Mesenchymal stem cell (in vitro differentiated cells and primary cell): ENCODE measurements around the gene NFE2L1.

Experiments
- DNase-seq: peaks from one replicate; pipeline ENCODE4 v3.0.0-alpha.2; 2013
- H2AFZ ChIP-seq: one replicate; pipeline ENCODE4 v1.6.1; 2013; ENCODE audit warnings: low read depth, mild to moderate bottlenecking, control low read depth, inconsistent platforms, low read length, moderate library complexity
- H2AK5ac ChIP-seq: 2 replicates; pipeline ENCODE4 v1.6.1; 2013; ENCODE audit warnings: low read length, moderate library complexity, mild to moderate bottlenecking, inconsistent platforms; ENCODE audit not compliant: severe bottlenecking
- H2BK120ac ChIP-seq: one replicate; pipeline ENCODE4 v1.6.1; 2013; ENCODE audit warnings: low read depth, mild to moderate bottlenecking, inconsistent platforms, low read length, moderate library complexity
- H2BK12ac ChIP-seq, 2 experiments: one replicate each; pipeline ENCODE4 v1.6.1; 2013; ENCODE audit warnings: inconsistent platforms in 2 of 2, low read length in 2 of 2, mild to moderate bottlenecking in 2 of 2, moderate library complexity in 2 of 2, control low read depth in 1 of 2
- H2BK15ac ChIP-seq: one replicate; pipeline ENCODE4 v1.6.1; 2013; ENCODE audit warnings: mild to moderate bottlenecking, low read depth, inconsistent platforms; ENCODE audit not compliant: poor library complexity, severe bottlenecking
- H2BK5ac ChIP-seq: 2 replicates; pipeline ENCODE4 v1.6.1; 2013; ENCODE audit warnings: low read depth, mild to moderate bottlenecking, low read length, control low read depth, inconsistent platforms; ENCODE audit not compliant: poor library complexity, severe bottlenecking
- H3K14ac ChIP-seq, 2 experiments: one replicate each; pipeline ENCODE4 v1.6.1; 2013; ENCODE audit warnings: inconsistent platforms in 2 of 2, low read length in 2 of 2, control low read depth in 1 of 2, mild to moderate bottlenecking in 1 of 2, moderate library complexity in 1 of 2
- H3K18ac ChIP-seq, 2 experiments: one replicate each; pipeline ENCODE4 v1.6.1; 2013; ENCODE audit warnings: inconsistent platforms in 2 of 2, low read length in 2 of 2, control low read depth in 1 of 2, low read depth in 1 of 2, mild to moderate bottlenecking in 1 of 2
- H3K23ac ChIP-seq, 2 experiments: one replicate each; pipeline ENCODE4 v1.6.1; 2013; ENCODE audit warnings: inconsistent platforms in 2 of 2, low read length in 2 of 2, mild to moderate bottlenecking in 2 of 2, moderate library complexity in 2 of 2, control low read depth in 1 of 2
- H3K27ac ChIP-seq: 2 replicates; pipeline ENCODE4 v1.5.1; 2013; ENCODE audit warnings: mild to moderate bottlenecking, moderate library complexity, low read length, control low read depth, inconsistent platforms; ENCODE audit not compliant: poor library complexity, severe bottlenecking
- H3K27me3 ChIP-seq, 2 experiments: 2 replicates each; pipeline versions ENCODE4 v1.6.1 to v1.7.0; 2013; ENCODE audit warnings: low read length in 2 of 2, mild to moderate bottlenecking in 2 of 2, moderate library complexity in 2 of 2, control low read depth in 1 of 2, inconsistent platforms in 1 of 2; ENCODE audit not compliant: control insufficient read depth in 1 of 2, insufficient read depth in 1 of 2
- H3K36me3 ChIP-seq, 2 experiments: 2 replicates each; pipeline versions ENCODE4 v1.6.1 to v1.7.0; 2013; ENCODE audit warnings: low read length in 2 of 2, control low read depth in 1 of 2, inconsistent platforms in 1 of 2, low read depth in 1 of 2, mild to moderate bottlenecking in 1 of 2; ENCODE audit not compliant: insufficient read depth in 2 of 2, control insufficient read depth in 1 of 2
- H3K4ac ChIP-seq, 2 experiments: one replicate each; pipeline ENCODE4 v1.6.1; 2013; ENCODE audit warnings: inconsistent platforms in 2 of 2, low read length in 2 of 2, mild to moderate bottlenecking in 2 of 2, moderate library complexity in 2 of 2, control low read depth in 1 of 2, low read depth in 1 of 2
- H3K4me1 ChIP-seq: 2 replicates; pipeline ENCODE4 v1.6.1; 2013; ENCODE audit warnings: low read depth, low read length, control low read depth; ENCODE audit not compliant: control insufficient read depth, insufficient read depth
- H3K4me2 ChIP-seq: 2 replicates; pipeline ENCODE4 v1.6.1; 2013; ENCODE audit warnings: low read length, mild to moderate bottlenecking, inconsistent platforms; ENCODE audit not compliant: poor library complexity, severe bottlenecking
- H3K4me3 ChIP-seq, 2 experiments: 2 replicates each; pipeline versions ENCODE4 v1.5.1 to v1.7.0; 2013; ENCODE audit warnings: low read length in 2 of 2, mild to moderate bottlenecking in 2 of 2, control low read depth in 1 of 2, low read depth in 1 of 2; ENCODE audit not compliant: insufficient read depth in 1 of 2
- H3K79me1 ChIP-seq: replicated peaks from 2 replicates; pipeline ENCODE4 v1.6.1; 2013; ENCODE audit warnings: mild to moderate bottlenecking, control low read depth, low read length, inconsistent platforms; ENCODE audit not compliant: poor library complexity, severe bottlenecking
- H3K9ac ChIP-seq: 2 replicates; pipeline ENCODE4 v1.7.0; 2013; ENCODE audit warnings: mild to moderate bottlenecking, low read length, moderate library complexity
- H3K9me3 ChIP-seq: 2 replicates; pipeline ENCODE4 v1.7.0; 2013; ENCODE audit warnings: mild to moderate bottlenecking, low read length; ENCODE audit not compliant: control insufficient read depth
- H4K8ac ChIP-seq: one replicate; pipeline ENCODE4 v1.6.1; 2013; ENCODE audit warnings: inconsistent platforms, mild to moderate bottlenecking, low read length, moderate library complexity
- H4K91ac ChIP-seq: one replicate; pipeline ENCODE4 v1.6.1; 2013; ENCODE audit warnings: mild to moderate bottlenecking, low read length, inconsistent platforms
- WGBS: methylation state at CpG from one replicate; pipeline ENCODE4 v1.1.7; 2013; ENCODE audit warnings: mixed read lengths; 5-methylcytosine and 5-hydroxymethylcytosine counted together

NFE2L1 gene

DNA sequence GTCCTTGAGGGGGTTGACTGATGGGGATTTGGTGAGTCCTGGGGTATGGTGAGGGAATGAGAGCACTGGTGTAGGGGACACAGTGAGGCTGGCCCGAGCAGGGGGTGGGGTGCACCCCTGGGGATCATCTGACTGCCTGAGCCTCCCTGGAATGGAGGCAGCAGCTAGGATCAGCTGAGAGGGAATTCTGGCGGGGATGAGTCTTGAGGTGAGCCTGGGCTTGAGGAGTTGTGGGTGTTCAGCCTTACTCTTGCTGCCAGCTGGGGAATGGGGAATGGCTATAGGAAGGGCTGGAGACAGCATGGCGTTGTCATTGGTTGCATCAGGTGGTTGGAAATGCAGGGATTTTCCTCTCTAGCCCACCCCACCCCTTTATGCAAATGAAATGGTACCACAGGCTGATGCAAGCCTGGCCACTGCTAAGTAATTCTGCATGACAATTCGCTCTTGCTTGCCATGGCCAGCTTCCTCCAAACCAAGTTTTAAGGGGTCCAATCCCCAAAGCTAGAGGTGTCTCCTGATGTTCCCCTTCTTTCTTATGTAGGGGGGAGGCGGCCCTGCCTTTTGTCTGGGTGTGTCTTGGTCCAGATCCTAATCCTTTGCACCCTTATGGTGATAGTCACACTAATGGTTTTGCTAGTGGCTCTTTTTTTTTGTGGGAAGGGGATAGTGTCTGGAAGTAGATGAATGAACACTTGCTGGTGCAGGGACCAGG, 7.5 kb downstream of the NFE2L1 start:
- H3K14ac ChIP-seq: no peak overlapping the region
- peak overlapping the region; percentile 13 for H3K27ac ChIP-seq
- peak overlapping the region; percentile 3 to 20 for H3K23ac ChIP-seq
- peak overlapping the region; percentile 5 for H3K4me2 ChIP-seq
- H3K79me1 ChIP-seq: peaks cover 37% of the 10 kb centered on the region
- peak overlapping the region; percentile 17 for H2AK5ac ChIP-seq
- peak overlapping the region; percentile 59 to 82 for H3K4ac ChIP-seq
- H2AFZ ChIP-seq: no peak overlapping the region
- peaks cover 77 to 80% of the 10 kb centered on the region in 2 experiments for H3K36me3 ChIP-seq
- no peak overlapping the region for H4K8ac ChIP-seq
- H2BK5ac ChIP-seq: no peak overlapping the region
- H3K9ac ChIP-seq: peak overlapping the region; percentile 91
- peak overlapping the region; percentile 27 to 57 for H2BK12ac ChIP-seq
- DNase-seq: peak; percentile 92
- 82% methylated on average over 5 of the region's 5 CpGs for WGBS
- peak overlapping the region; percentile 78 for H4K91ac ChIP-seq
- H2BK120ac ChIP-seq: peak overlapping the region; percentile 67
- no peaks in the 10 kb centered on the region for H3K27me3 ChIP-seq
- no peak overlapping the region for H2BK15ac ChIP-seq
- peak overlapping the region; percentile 4 to 60 for H3K18ac ChIP-seq
- H3K9me3 ChIP-seq: no peaks in the 10 kb centered on the region
- H3K4me1 ChIP-seq: peaks cover 55% of the 10 kb centered on the region
- peak overlapping the region in 1 of 2 experiments; percentile 84 for H3K4me3 ChIP-seq

DNA sequence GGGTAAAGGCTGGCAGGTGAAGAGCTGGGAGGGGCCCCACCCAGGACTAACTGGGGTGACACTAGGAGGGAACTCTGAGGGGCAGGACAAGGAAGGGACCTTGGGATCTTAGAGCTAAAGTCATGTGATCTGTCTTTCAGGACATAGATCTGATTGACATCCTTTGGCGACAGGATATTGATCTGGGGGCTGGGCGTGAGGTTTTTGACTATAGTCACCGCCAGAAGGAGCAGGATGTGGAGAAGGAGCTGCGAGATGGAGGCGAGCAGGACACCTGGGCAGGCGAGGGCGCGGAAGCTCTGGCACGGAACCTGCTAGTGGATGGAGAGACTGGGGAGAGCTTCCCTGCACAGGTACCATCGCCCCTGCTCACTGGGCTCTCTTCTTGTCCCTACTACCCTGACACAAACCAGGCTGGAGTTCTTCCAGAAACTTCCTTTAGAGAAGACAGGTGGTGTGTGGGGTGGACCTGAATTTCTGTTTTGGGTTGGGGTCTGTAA, 8.1 kb downstream of the NFE2L1 start:
- Histone ChIP-seq H2BK120ac (peak overlapping the region; percentile 30), H3K27ac (no peak overlapping the region), H3K36me3 (peaks cover 71 to 77% of the 10 kb centered on the region in 2 experiments), H3K18ac (no peak overlapping the region), H4K8ac (peak overlapping the region; percentile 79), H3K9ac (peak overlapping the region; percentile 91), H3K9me3 (no peaks in the 10 kb centered on the region), H3K27me3 (no peaks in the 10 kb centered on the region), H4K91ac (peak overlapping the region; percentile 78), H3K4me2 (no peak overlapping the region), H3K14ac (no peak overlapping the region), H3K79me1 (peaks cover 37% of the 10 kb centered on the region), H2AFZ (no peak overlapping the region), H2BK5ac (no peak overlapping the region), H2BK15ac (no peak overlapping the region), H3K4me1 (peaks cover 49% of the 10 kb centered on the region), H3K23ac (no peak overlapping the region), H2BK12ac (no peak overlapping the region), H3K4me3 (no peak overlapping the region), H3K4ac (peak overlapping the region in 1 of 2 experiments; percentile 59), H2AK5ac (no peak overlapping the region)
- no peak for DNase-seq
- WGBS: 100% methylated on average over 9 of the region's 10 CpGs

DNA sequence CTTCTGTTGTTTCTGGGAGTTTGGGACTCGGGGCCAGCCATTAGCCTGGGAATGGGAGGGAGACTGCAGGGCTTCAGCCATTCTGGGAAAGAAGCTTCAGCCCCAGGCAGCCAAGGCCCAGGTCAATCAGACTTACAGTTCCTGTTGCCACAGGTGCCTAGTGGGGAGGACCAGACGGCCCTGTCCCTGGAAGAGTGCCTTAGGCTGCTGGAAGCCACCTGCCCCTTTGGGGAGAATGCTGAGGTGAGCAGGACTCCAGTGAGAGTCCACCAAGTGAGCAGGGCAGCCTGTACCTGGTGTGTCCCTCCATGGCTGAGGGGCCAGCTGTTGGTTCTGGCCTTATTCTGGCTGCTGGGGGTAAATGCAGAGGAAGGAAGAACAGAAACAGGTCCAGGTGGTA, 8.7 kb downstream of the NFE2L1 start:
- 95% methylated on average over 2 of the region's 2 CpGs for WGBS
- H2AK5ac ChIP-seq: no peak overlapping the region
- H3K18ac ChIP-seq: no peak overlapping the region
- H3K23ac ChIP-seq: no peak overlapping the region
- no peak overlapping the region for H3K14ac ChIP-seq
- no peak overlapping the region for H3K4me2 ChIP-seq
- H3K9ac ChIP-seq: no peak overlapping the region
- H4K91ac ChIP-seq: no peak overlapping the region
- no peak overlapping the region for H2BK12ac ChIP-seq
- H3K79me1 ChIP-seq: peaks cover 41% of the 10 kb centered on the region
- H3K4me3 ChIP-seq: no peak overlapping the region
- H3K4me1 ChIP-seq: peaks cover 44% of the 10 kb centered on the region
- no peak overlapping the region for H2AFZ ChIP-seq
- no peak overlapping the region for H3K27ac ChIP-seq
- H2BK15ac ChIP-seq: no peak overlapping the region
- H3K4ac ChIP-seq: no peak overlapping the region
- peak overlapping the region; percentile 9 for H2BK120ac ChIP-seq
- H2BK5ac ChIP-seq: no peak overlapping the region
- no peak for DNase-seq
- H3K9me3 ChIP-seq: no peaks in the 10 kb centered on the region
- no peak overlapping the region for H4K8ac ChIP-seq
- no peaks in the 10 kb centered on the region for H3K27me3 ChIP-seq
- peaks cover 67 to 78% of the 10 kb centered on the region in 2 experiments for H3K36me3 ChIP-seq

- H3K14ac ChIP-seq: no peak overlapping the region
- no peaks in the 10 kb centered on the region for H3K9me3 ChIP-seq
- H3K27ac ChIP-seq: no peak overlapping the region
- no peak overlapping the region for H4K91ac ChIP-seq
- H3K27me3 ChIP-seq: no peaks in the 10 kb centered on the region
- H3K36me3 ChIP-seq: peaks cover 66 to 83% of the 10 kb centered on the region in 2 experiments
- no peak overlapping the region for H2BK120ac ChIP-seq
- no peak overlapping the region for H3K4ac ChIP-seq
- H3K4me3 ChIP-seq: no peak overlapping the region
- no peak for DNase-seq
- H2BK5ac ChIP-seq: no peak overlapping the region
- H3K4me2 ChIP-seq: no peak overlapping the region
- peaks cover 36% of the 10 kb centered on the region for H3K4me1 ChIP-seq
- no peak overlapping the region for H2BK15ac ChIP-seq
- peaks cover 42% of the 10 kb centered on the region for H3K79me1 ChIP-seq
- no peak overlapping the region for H2AFZ ChIP-seq
- H4K8ac ChIP-seq: no peak overlapping the region
- H2AK5ac ChIP-seq: no peak overlapping the region
- no peak overlapping the region for H3K23ac ChIP-seq
- no peak overlapping the region for H2BK12ac ChIP-seq
- no peak overlapping the region for H3K9ac ChIP-seq
- no peak overlapping the region for H3K18ac ChIP-seq
- WGBS: 97% methylated on average over 4 of the region's 4 CpGs
These were observed 9.5 kb downstream of the NFE2L1 start for GRCh38 chr17:48057626-48058025.
